IMR-90 (cell line): ENCODE results near the gene GCNA. TPM values are rescaled to one million over a fixed set of nuclear protein-coding genes. Genes with fewer than 3 reads are reported as not detected.

ENCODE experiments used
- ATAC-seq: fragments of 200-7000 bp; cut with Tn5 transposase; 2 replicates; pipeline ENCODE4 v1.9.1; 2020; ENCODE audit warnings: low read depth, mild to moderate bottlenecking, moderate library complexity
- BruUV-seq: library from RNA; stranded (reverse); fragments of 400-500 nt; replicated peaks from 2 replicates; lab custom pipeline; 2021; lab: Mats Ljungman, UMichigan
- CTCF ChIA-PET: fragments of 300-600 bp; formaldehyde crosslinking; extraction: SDS; loops from one replicate; lab custom pipeline; 2021; ENCODE audit warnings: antibody characterized with exemption; lab: Yijun Ruan, JAX
- POLR2A ChIA-PET: fragments of 300-600 bp; sonication (Branson Sonifier 250); formaldehyde crosslinking; loops from one replicate; lab custom pipeline; 2022; ENCODE audit warnings: antibody characterized with exemption; ENCODE audit not compliant: unreplicated experiment; lab: Charles Lee
- DNase-seq: peaks from one replicate; pipeline ENCODE4 v3.0.0; 2013
- H2AFZ ChIP-seq: replicated peaks from 2 replicates; pipeline ENCODE3; 2013; ENCODE audit warnings: low read length, mild to moderate bottlenecking; ENCODE audit not compliant: poor library complexity
- H2AK5ac ChIP-seq: 2 replicates; pipeline ENCODE4 v1.6.1; 2013; ENCODE audit warnings: low read depth, low read length, inconsistent platforms
- H2AK9ac ChIP-seq: replicated peaks from 2 replicates; pipeline ENCODE3; 2013; ENCODE audit warnings: mild to moderate bottlenecking, low read depth, low read length, moderate library complexity; ENCODE audit not compliant: poor library complexity
- H2BK120ac ChIP-seq: 2 replicates; pipeline ENCODE4 v1.6.1; 2013; ENCODE audit warnings: low read depth, low read length, inconsistent platforms
- H2BK15ac ChIP-seq: 3 replicates; pipeline ENCODE4 v1.6.1; 2013; ENCODE audit warnings: low read depth, low read length, inconsistent platforms
- H2BK20ac ChIP-seq: 2 replicates; pipeline ENCODE4 v1.6.1; 2013; ENCODE audit warnings: low read depth, mild to moderate bottlenecking, inconsistent platforms, low read length, moderate library complexity
- H2BK5ac ChIP-seq: 2 replicates; pipeline ENCODE4 v1.6.1; 2013; ENCODE audit warnings: mild to moderate bottlenecking, low read depth, low read length, inconsistent platforms; ENCODE audit not compliant: poor library complexity, severe bottlenecking
- H3K14ac ChIP-seq: replicated peaks from 2 replicates; pipeline ENCODE4 v1.6.1; 2013; ENCODE audit warnings: low read depth, low read length, inconsistent platforms
- H3K18ac ChIP-seq: 2 replicates; pipeline ENCODE4 v1.6.1; 2013; ENCODE audit warnings: low read depth, low read length, control low read depth
- H3K23ac ChIP-seq: 2 replicates; pipeline ENCODE4 v1.6.1; 2013; ENCODE audit warnings: low read depth, low read length, inconsistent platforms
- H3K27ac ChIP-seq: 2 replicates; pipeline ENCODE4 v1.5.1; 2013; ENCODE audit warnings: mild to moderate bottlenecking, control low read depth, low read length; ENCODE audit not compliant: insufficient read depth
- H3K27me3 ChIP-seq: 2 replicates; pipeline ENCODE4 v1.6.1; 2013; ENCODE audit warnings: low read length; ENCODE audit not compliant: control insufficient read depth, insufficient read depth
- H3K36me3 ChIP-seq: 2 replicates; pipeline ENCODE4 v1.6.1; 2013; ENCODE audit warnings: low read length, mixed read lengths; ENCODE audit not compliant: control insufficient read depth, insufficient read depth
- H3K4ac ChIP-seq: 2 replicates; pipeline ENCODE4 v1.6.1; 2013; ENCODE audit warnings: low read depth, low read length, inconsistent platforms
- H3K4me1 ChIP-seq: 2 replicates; pipeline ENCODE4 v1.6.1; 2013; ENCODE audit warnings: low read length, mixed read lengths; ENCODE audit not compliant: control insufficient read depth, insufficient read depth
- H3K4me2 ChIP-seq: 2 replicates; pipeline ENCODE4 v1.6.1; 2013; ENCODE audit warnings: low read depth, mild to moderate bottlenecking, control low read depth, low read length, moderate library complexity
- H3K4me3 ChIP-seq: 2 replicates; pipeline ENCODE4 v1.5.1; 2013; ENCODE audit warnings: low read depth, mild to moderate bottlenecking, control low read depth, low read length, moderate library complexity; ENCODE audit not compliant: insufficient read depth
- H3K56ac ChIP-seq: 2 replicates; pipeline ENCODE4 v1.6.1; 2013; ENCODE audit warnings: low read length, inconsistent platforms; ENCODE audit not compliant: insufficient read depth; ENCODE audit errors: extremely low read depth
- H3K79me1 ChIP-seq, 2 experiments: 2 replicates each; pipeline ENCODE4 v1.6.1; 2013; ENCODE audit warnings: low read length in 2 of 2, inconsistent platforms in 1 of 2, low read depth in 1 of 2
- H3K9ac ChIP-seq: 2 replicates; pipeline ENCODE4 v1.6.1; 2013; ENCODE audit warnings: low read depth, low read length, control low read depth
- H3K9me1 ChIP-seq: 2 replicates; pipeline ENCODE4 v1.6.1; 2013; ENCODE audit warnings: low read length, inconsistent platforms; ENCODE audit not compliant: insufficient read depth
- H3K9me3 ChIP-seq: 2 replicates; pipeline ENCODE4 v1.6.1; 2013; ENCODE audit warnings: low read length; ENCODE audit not compliant: control insufficient read depth, insufficient read depth
- H4K20me1 ChIP-seq: 2 replicates; pipeline ENCODE4 v1.6.1; 2013; ENCODE audit warnings: low read length, inconsistent platforms; ENCODE audit not compliant: insufficient read depth
- H4K5ac ChIP-seq: 2 replicates; pipeline ENCODE4 v1.6.1; 2013; ENCODE audit warnings: mild to moderate bottlenecking, low read depth, low read length, control low read depth
- H4K8ac ChIP-seq, 2 experiments: 2 replicates each; pipeline ENCODE4 v1.6.1; 2013; ENCODE audit warnings: low read depth in 2 of 2, low read length in 2 of 2, control low read depth in 1 of 2, inconsistent platforms in 1 of 2
- H4K91ac ChIP-seq: 2 replicates; pipeline ENCODE4 v1.6.1; 2013; ENCODE audit warnings: low read depth, low read length, inconsistent platforms; ENCODE audit not compliant: insufficient read depth
- BHLHE40 ChIP-seq: fragments of 150-350 bp; IDR thresholded peaks from 2 replicates; pipeline ENCODE4 v1.6.1; 2016; ENCODE audit warnings: mild to moderate bottlenecking, low read depth, low read length
- CEBPB ChIP-seq: IDR thresholded peaks from 2 replicates; pipeline ENCODE4 v1.6.1; 2012; ENCODE audit warnings: low read depth, low read length, improper control_type of control experiment
- CHD1 ChIP-seq: IDR thresholded peaks from 2 replicates; pipeline ENCODE4 v1.6.1; 2012; ENCODE audit warnings: low read depth, low read length, improper control_type of control experiment
- FOS ChIP-seq: fragments of 150-350 bp; IDR thresholded peaks from 2 replicates; pipeline ENCODE4 v1.6.1; 2016; ENCODE audit warnings: low read depth, low read length
- MAFK ChIP-seq: IDR thresholded peaks from 2 replicates; pipeline ENCODE4 v1.6.1; 2012; ENCODE audit warnings: low read depth, low read length, improper control_type of control experiment
- MAZ ChIP-seq: IDR thresholded peaks from 2 replicates; pipeline ENCODE4 v1.6.1; 2012; ENCODE audit warnings: low read depth, mild to moderate bottlenecking, low read length, improper control_type of control experiment, moderate library complexity, borderline replicate concordance
- MXI1 ChIP-seq: IDR thresholded peaks from 2 replicates; pipeline ENCODE4 v1.6.1; 2012; ENCODE audit warnings: low read depth, mild to moderate bottlenecking, low read length, moderate library complexity, borderline replicate concordance
- NFE2L2 ChIP-seq: fragments of 150-350 bp; IDR thresholded peaks from 2 replicates; pipeline ENCODE4 v1.6.1; 2016; ENCODE audit warnings: low read depth, mild to moderate bottlenecking, low read length
- RAD21 ChIP-seq: IDR thresholded peaks from 2 replicates; pipeline ENCODE4 v1.6.1; 2012; ENCODE audit warnings: low read length, improper control_type of control experiment
- RCOR1 ChIP-seq: IDR thresholded peaks from 2 replicates; pipeline ENCODE4 v1.6.1; 2012; ENCODE audit warnings: mild to moderate bottlenecking, low read length, improper control_type of control experiment; ENCODE audit not compliant: insufficient replicate concordance
- RFX5 ChIP-seq: IDR thresholded peaks from 2 replicates; pipeline ENCODE4 v1.8.0; 2012; ENCODE audit warnings: low read depth, mild to moderate bottlenecking, low read length, moderate library complexity
- SMC3 ChIP-seq: fragments of 150-350 bp; IDR thresholded peaks from 2 replicates; pipeline ENCODE4 v1.6.1; 2016; ENCODE audit warnings: low read depth, mild to moderate bottlenecking, antibody characterized with exemption, low read length, moderate library complexity
- WGBS, 2 experiments: methylation state at CpG; one replicate each; pipeline versions ENCODE4 v1.1.5 to v1.1.7; 2013; ENCODE audit warnings: missing lambda C conversion rate in 2 of 2; ENCODE audit not compliant: insufficient read length in 1 of 2; ENCODE audit errors: extremely low coverage in 2 of 2; 5-methylcytosine and 5-hydroxymethylcytosine counted together
- dilution Hi-C: fragments of 300-500 bp; cut with HindIII; formaldehyde crosslinking; loops from one replicate; pipeline ENCODE4 v1.14.3; 2018; ENCODE audit warnings: low sequenced_read_pairs; ENCODE audit not compliant: unreplicated experiment
- in situ Hi-C: fragments of 300-500 bp; cut with MboI; formaldehyde crosslinking; loops from 3 replicates; pipeline ENCODE4 v1.14.3; 2019; ENCODE audit warnings: low sequenced_read_pairs, inconsistent platforms, mixed read lengths
- intact Hi-C: fragments of 100-400 bp; cut with micrococcal nuclease; formaldehyde crosslinking; loops from 2 replicates; pipeline ENCODE4 v1.10.0; 2022
- polyA plus RNA-seq, 3 experiments: library from polyadenylated mRNA; depleted of rRNA; stranded (reverse); fragments of >200 nt; gene quantifications; 2 replicates each; pipeline ENCODE4 v1.2.3, GENCODE V29; 2012; ENCODE audit warnings: low replicate concordance in 1 of 3
- total RNA-seq: library from RNA; depleted of rRNA; stranded (reverse); fragments of >200 nt; gene quantifications from 2 replicates; pipeline ENCODE4 v1.2.3, GENCODE V29; 2012
- TF ChIP-seq, protein P1 (sequence below): conservative IDR thresholded peaks from 2 replicates; pipeline ENCODE4 v1.5.1; 2012; ENCODE audit warnings: mild to moderate bottlenecking, low read depth, low read length, improper control_type of control experiment
- TF ChIP-seq, protein P2 (sequence below): fragments of 150-350 bp; IDR thresholded peaks from 2 replicates; pipeline ENCODE4 v1.6.1; 2017; ENCODE audit warnings: mild to moderate bottlenecking, antibody characterized with exemption, low read length, low read depth

Gene GCNA
- total and polyA plus RNA-seq, 2 of the 4 experiments (the other 2 are of a cell fraction): 0.90 to 1.3 TPM

DNA sequence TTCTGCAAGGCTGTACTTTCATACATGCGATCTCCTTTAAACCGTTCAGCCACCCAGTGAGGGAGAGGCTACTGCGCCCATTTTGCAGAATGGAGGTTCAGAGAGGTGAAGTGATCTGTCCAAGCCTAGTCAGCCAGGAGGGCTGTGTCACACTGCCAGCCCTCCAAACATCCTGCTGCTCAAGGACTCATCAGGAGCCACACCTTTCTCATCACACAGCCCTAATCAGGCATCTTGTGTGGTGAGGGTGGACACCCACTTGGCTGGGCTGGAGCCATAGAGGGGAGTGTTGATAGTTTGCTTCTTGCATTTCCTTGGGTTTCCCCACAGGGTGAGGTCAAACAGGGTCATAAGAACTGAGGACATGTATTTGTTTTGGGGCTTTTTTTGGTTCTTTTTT is 45.5 kb downstream of the GCNA start (continued):
- no peak for TF ChIP-seq RAD21
- TF ChIP-seq FOS: no peak
- no peak for TF ChIP-seq CEBPB
- no peak for TF ChIP-seq RFX5

DNA sequence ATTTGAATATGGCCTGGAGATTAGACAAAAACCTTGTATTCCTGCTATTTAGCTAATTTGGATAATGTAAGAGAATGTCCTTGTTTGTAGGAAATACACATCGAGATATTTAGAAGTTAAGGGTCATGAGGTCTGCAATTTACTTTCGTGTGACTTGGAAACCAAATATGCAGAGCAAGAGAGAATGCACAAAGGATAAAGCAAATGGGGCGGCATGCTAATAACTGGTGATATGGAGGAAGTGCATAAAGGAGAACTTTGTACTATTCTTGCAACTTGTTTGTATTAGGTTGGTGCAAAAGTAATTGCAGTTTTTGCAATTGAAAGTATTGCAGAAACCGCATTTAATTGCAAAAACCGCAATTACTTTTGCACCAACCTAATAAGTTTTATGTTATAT is 47.2 kb downstream of the GCNA start:
- in situ Hi-C loops (loop anchor here (25.0 kb wide), 1 partner anchor 863 kb away; no protein-coding TSS in a partner anchor), intact Hi-C loops (no loop called here), dilution Hi-C loops (no loop called here)
- POLR2A ChIA-PET: no interaction called here
- H3K9ac ChIP-seq: no peak overlapping the region
- DNase-seq (no peak), ATAC-seq (no peak)
- H3K4me1 ChIP-seq: no peaks in the 10 kb centered on the region; the same call in 1 of the 2 replicates
- H2BK5ac ChIP-seq: no peak overlapping the region
- no peak overlapping the region for H3K27ac ChIP-seq
- H3K23ac ChIP-seq: no peak overlapping the region
- H2BK20ac ChIP-seq: no peak overlapping the region
- H3K9me3 ChIP-seq: no peaks in the 10 kb centered on the region
- no peak overlapping the region for H3K4ac ChIP-seq
- BruUV-seq: no TSS peak
- H3K18ac ChIP-seq: no peak overlapping the region
- no peak overlapping the region for H4K91ac ChIP-seq
- peaks cover 6% of the 10 kb centered on the region for H3K27me3 ChIP-seq
- no peak overlapping the region for H3K14ac ChIP-seq
- no peak overlapping the region for H3K4me3 ChIP-seq
- H3K79me1 ChIP-seq: no peaks in the 10 kb centered on the region
- H2AK9ac ChIP-seq: no peak overlapping the region
- no peak overlapping the region for H2AK5ac ChIP-seq
- no peak overlapping the region for H2BK120ac ChIP-seq
- H3K56ac ChIP-seq: no peak overlapping the region
- no peak overlapping the region for H3K4me2 ChIP-seq
- H2AFZ ChIP-seq: no peak overlapping the region
- 100% methylated on average over 1 of the region's 5 CpGs; no CpG with 5 or more reads in 1 of the 2 experiments for whole genome bisulfite sequencing, 2 experiments
- H4K5ac ChIP-seq: no peak overlapping the region
- H3K9me1 ChIP-seq: no peaks in the 10 kb centered on the region
- H3K36me3 ChIP-seq: no peaks in the 10 kb centered on the region
- H4K20me1 ChIP-seq: no peaks in the 10 kb centered on the region
- no peak overlapping the region for H2BK15ac ChIP-seq
- CTCF ChIA-PET: interaction anchor here (0.5 kb wide), 1 partner anchor 394 kb away, joined by 3 read pairs; no protein-coding TSS in a partner anchor
- no peak overlapping the region for H4K8ac ChIP-seq
- TF ChIP-seq NFE2L2 (no peak), RCOR1 (no peak), MXI1 (no peak), SMC3 (no peak), MAFK (no peak), MAZ (no peak), CHD1 (no peak), BHLHE40 (no peak), FOS (no peak)
- TF ChIP-seq, protein P1, sequence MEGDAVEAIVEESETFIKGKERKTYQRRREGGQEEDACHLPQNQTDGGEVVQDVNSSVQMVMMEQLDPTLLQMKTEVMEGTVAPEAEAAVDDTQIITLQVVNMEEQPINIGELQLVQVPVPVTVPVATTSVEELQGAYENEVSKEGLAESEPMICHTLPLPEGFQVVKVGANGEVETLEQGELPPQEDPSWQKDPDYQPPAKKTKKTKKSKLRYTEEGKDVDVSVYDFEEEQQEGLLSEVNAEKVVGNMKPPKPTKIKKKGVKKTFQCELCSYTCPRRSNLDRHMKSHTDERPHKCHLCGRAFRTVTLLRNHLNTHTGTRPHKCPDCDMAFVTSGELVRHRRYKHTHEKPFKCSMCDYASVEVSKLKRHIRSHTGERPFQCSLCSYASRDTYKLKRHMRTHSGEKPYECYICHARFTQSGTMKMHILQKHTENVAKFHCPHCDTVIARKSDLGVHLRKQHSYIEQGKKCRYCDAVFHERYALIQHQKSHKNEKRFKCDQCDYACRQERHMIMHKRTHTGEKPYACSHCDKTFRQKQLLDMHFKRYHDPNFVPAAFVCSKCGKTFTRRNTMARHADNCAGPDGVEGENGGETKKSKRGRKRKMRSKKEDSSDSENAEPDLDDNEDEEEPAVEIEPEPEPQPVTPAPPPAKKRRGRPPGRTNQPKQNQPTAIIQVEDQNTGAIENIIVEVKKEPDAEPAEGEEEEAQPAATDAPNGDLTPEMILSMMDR: no peak
- TF ChIP-seq, protein P2, sequence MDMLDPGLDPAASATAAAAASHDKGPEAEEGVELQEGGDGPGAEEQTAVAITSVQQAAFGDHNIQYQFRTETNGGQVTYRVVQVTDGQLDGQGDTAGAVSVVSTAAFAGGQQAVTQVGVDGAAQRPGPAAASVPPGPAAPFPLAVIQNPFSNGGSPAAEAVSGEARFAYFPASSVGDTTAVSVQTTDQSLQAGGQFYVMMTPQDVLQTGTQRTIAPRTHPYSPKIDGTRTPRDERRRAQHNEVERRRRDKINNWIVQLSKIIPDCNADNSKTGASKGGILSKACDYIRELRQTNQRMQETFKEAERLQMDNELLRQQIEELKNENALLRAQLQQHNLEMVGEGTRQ: no peak
